ENCODE results near the gene TMEM247. TPM values are rescaled to one million over a fixed set of nuclear protein-coding genes. Genes with fewer than 3 reads are reported as not detected.

The TMEM247 gene
- total RNA-seq, 2 experiments from 2014 or later, result not detected

Other genes starting within 250 kb of the TMEM247 start
- gene EPAS1, start 182.2 kb upstream of the TMEM247 start, total RNA-seq, result 1 to 10 TPM; 6.8 to 7.0 TPM
- 10 to 100 TPM; 18.6 to 21.4 TPM for gene RHOQ, start 62.9 kb downstream of the TMEM247 start, total RNA-seq
- gene ATP6V1E2, start 63.0 kb downstream of the TMEM247 start, total RNA-seq, result 1 to 10 TPM; 4.5 to 5.2 TPM
- gene PIGF, start 137.5 kb downstream of the TMEM247 start, total RNA-seq, result 10 to 100 TPM; 24.3 to 25.0 TPM
- 10 to 100 TPM; 10.1 to 10.4 TPM for gene CRIPT, start 137.7 kb downstream of the TMEM247 start, total RNA-seq
- gene SOCS5, start 219.7 kb downstream of the TMEM247 start, total RNA-seq, result 1 to 10 TPM; 6.6 to 6.8 TPM